IPS DF 4.7 (cell line): ENCODE measurements around the gene HES6.

ENCODE experiments used
- DNase-seq: peaks from one replicate; pipeline ENCODE4 v3.0.0-alpha.2; 2013; ENCODE audit warnings: low spot score; ENCODE audit errors: extremely low read depth

Gene HES6

GRCh38 chr2:238235856-238236255, 4.0 kb downstream of the HES6 start:
- DNase-seq: no peak

GRCh38 chr2:238235331-238235732, 4.5 kb downstream of the HES6 start:
- DNase-seq: no peak

- DNase-seq: no peak
Measured at GRCh38 chr2:238233625-238234024, 6.2 kb downstream of the HES6 start.

GRCh38 chr2:238231809-238232208, 8.0 kb downstream of the HES6 start:
- no peak for DNase-seq

GRCh38 chr2:238231251-238231793, 8.5 kb downstream of the HES6 start:
- no peak for DNase-seq

- no peak for DNase-seq
Measured at GRCh38 chr2:238230699-238231098, 9.1 kb downstream of the HES6 start.

- DNase-seq: no peak
Measured at GRCh38 chr2:238228700-238229099, 11.1 kb downstream of the HES6 start.

GRCh38 chr2:238227587-238228032, 12.2 kb downstream of the HES6 start:
- no peak for DNase-seq

GRCh38 chr2:238226698-238227586, 12.9 kb downstream of the HES6 start:
- no peak for DNase-seq

GRCh38 chr2:238225911-238226697, 13.7 kb downstream of the HES6 start:
- no peak for DNase-seq

- DNase-seq: no peak
Measured at GRCh38 chr2:238225121-238225520, 14.7 kb downstream of the HES6 start.

GRCh38 chr2:238224356-238225035, 15.3 kb downstream of the HES6 start:
- no peak for DNase-seq

GRCh38 chr2:238220892-238221521, 18.8 kb downstream of the HES6 start:
- no peak for DNase-seq

- no peak for DNase-seq
Measured at GRCh38 chr2:238220274-238220891, 19.5 kb downstream of the HES6 start.

- no peak for DNase-seq
Measured at GRCh38 chr2:238216651-238217184, 23.1 kb downstream of the HES6 start.

GRCh38 chr2:238207006-238207405, 32.8 kb downstream of the HES6 start:
- no peak for DNase-seq

- no peak for DNase-seq
Measured at GRCh38 chr2:238203973-238204683, 35.7 kb downstream of the HES6 start.

- no peak for DNase-seq
Measured at GRCh38 chr2:238203094-238203972, 36.5 kb downstream of the HES6 start, which contains the start of gene ILKAP. Gene ILKAP (minus strand): TSS chr2:238203695. CDS start chr2:238203553, 142 bp downstream.
